Endothelial cell of umbilical vein (primary cell): ENCODE measurements around the gene GPR75. TPM values are rescaled to one million over a fixed set of nuclear protein-coding genes. Genes with fewer than 3 reads are reported as not detected.

Experiments
- BruUV-seq: library from RNA; stranded (reverse); fragments of 400-500 nt; replicated peaks from 2 replicates; lab custom pipeline; 2021; lab: Mats Ljungman, UMichigan
- CTCF ChIA-PET: fragments of 300-600, 350-600 bp; sonication (Branson Sonifier 250); formaldehyde crosslinking; loops from one replicate; lab custom pipeline; 2021; ENCODE audit warnings: antibody characterized with exemption, inconsistent platforms; lab: Charles Lee
- POLR2A ChIA-PET: fragments of 300-600, 350-600 bp; sonication (Branson Sonifier 250); formaldehyde crosslinking; loops from one replicate; lab custom pipeline; 2021; ENCODE audit warnings: antibody characterized with exemption, inconsistent platforms; lab: Charles Lee
- DNase-seq: peaks from one replicate; pipeline ENCODE4 v3.0.0-alpha.2; 2011; ENCODE audit warnings: low read depth, low spot score
- FAIRE-seq: peaks from 2 replicates; lab custom pipeline; 2011; peaks lifted over from hg19 to GRCh38; lab: Jason Lieb, UNC
- H2AFZ ChIP-seq: 2 replicates; pipeline ENCODE4 v1.6.0; 2012; ENCODE audit warnings: low read depth, low read length, control low read depth, inconsistent platforms
- H3K27ac ChIP-seq: 2 replicates; pipeline ENCODE4 v1.5.1; 2011; ENCODE audit warnings: low read depth, mild to moderate bottlenecking, control low read depth, low read length, moderate library complexity; ENCODE audit not compliant: insufficient read depth
- H3K27me3 ChIP-seq, 2 experiments: 2 replicates each; pipeline versions ENCODE4 v1.6.0 to v1.6.1; 2011; ENCODE audit warnings: low read length in 2 of 2, mixed read lengths in 1 of 2; ENCODE audit not compliant: control insufficient read depth in 2 of 2, insufficient read depth in 2 of 2
- H3K36me3 ChIP-seq, 2 experiments: 2 replicates in 1 of 2; 3 replicates in 1 of 2; pipeline ENCODE4 v1.5.1; 2011; ENCODE audit warnings: low read length in 2 of 2, mild to moderate bottlenecking in 1 of 2, moderate library complexity in 1 of 2; ENCODE audit not compliant: control insufficient read depth in 2 of 2, insufficient read depth in 2 of 2; ENCODE audit errors: extremely low read depth in 1 of 2
- H3K4me1 ChIP-seq: 3 replicates; pipeline ENCODE4 v1.5.1; 2011; ENCODE audit warnings: mild to moderate bottlenecking, low read length; ENCODE audit not compliant: control insufficient read depth, insufficient read depth; ENCODE audit errors: extremely low read depth
- H3K4me2 ChIP-seq: 2 replicates; pipeline ENCODE4 v1.6.1; 2011; ENCODE audit warnings: low read length, control low read depth, mixed read lengths; ENCODE audit not compliant: insufficient read depth
- H3K4me3 ChIP-seq, 3 experiments: fragments of 200-600 bp in 1 of 3; sonication (generic), shearing (Covaris generic) in 1 of 3; replicated peaks in 1 of 3; 2 replicates each; pipeline ENCODE4 v1.5.1; 2011 to 2016; ENCODE audit warnings: control low read depth in 3 of 3, low read length in 3 of 3, mild to moderate bottlenecking in 2 of 3, inconsistent platforms in 1 of 3, low read depth in 1 of 3, moderate library complexity in 1 of 3; ENCODE audit not compliant: insufficient read depth in 1 of 3
- H3K79me2 ChIP-seq: 2 replicates; pipeline ENCODE4 v1.6.0; 2012; ENCODE audit warnings: low read length, inconsistent platforms; ENCODE audit not compliant: control insufficient read depth, insufficient read depth
- H3K9ac ChIP-seq: replicated peaks from 2 replicates; pipeline ENCODE3; 2011; ENCODE audit warnings: low read length, control low read depth; ENCODE audit not compliant: insufficient read depth; ENCODE audit errors: extremely low read depth
- H3K9me1 ChIP-seq: replicated peaks from 3 replicates; pipeline ENCODE4 v1.6.0; 2011; ENCODE audit warnings: mild to moderate bottlenecking, low read length; ENCODE audit not compliant: control insufficient read depth, insufficient read depth; ENCODE audit errors: extremely low read depth
- H3K9me3 ChIP-seq: replicated peaks from 2 replicates; pipeline ENCODE4 v1.5.1; 2012; ENCODE audit warnings: low read length, inconsistent platforms; ENCODE audit not compliant: control insufficient read depth, insufficient read depth
- H4K20me1 ChIP-seq: replicated peaks from 2 replicates; pipeline ENCODE3; 2011; ENCODE audit warnings: mild to moderate bottlenecking, low read length; ENCODE audit not compliant: control insufficient read depth, insufficient read depth; ENCODE audit errors: extremely low read depth
- CTCF ChIP-seq, 2 donors: IDR thresholded peaks; 1 replicate in 1 of 2; 2 replicates in 1 of 2; pipeline ENCODE4 v1.5.1; 2011; ENCODE audit warnings: low read length in 2 of 2, mild to moderate bottlenecking in 2 of 2, moderate library complexity in 2 of 2, control low read depth in 1 of 2, inconsistent platforms in 1 of 2, low read depth in 1 of 2; ENCODE audit not compliant: insufficient read depth in 1 of 2; ENCODE audit errors: extremely low read depth in 1 of 2
- EZH2 ChIP-seq: IDR thresholded peaks from 2 replicates; pipeline ENCODE4 v1.6.1; 2012; ENCODE audit warnings: borderline replicate concordance, low read depth, mild to moderate bottlenecking, moderate library complexity, low read length, inconsistent platforms; ENCODE audit not compliant: severe bottlenecking
- FOS ChIP-seq: IDR thresholded peaks from 2 replicates; pipeline ENCODE4 v1.6.1; 2011; ENCODE audit warnings: mild to moderate bottlenecking, low read length, moderate library complexity, borderline replicate concordance; ENCODE audit not compliant: insufficient read depth
- GATA2 ChIP-seq: IDR thresholded peaks from 2 replicates; pipeline ENCODE4 v1.7.0; 2011; ENCODE audit warnings: low read depth, mild to moderate bottlenecking, moderate library complexity, mixed read lengths, low read length; ENCODE audit not compliant: insufficient read length, insufficient read depth
- JUN ChIP-seq: IDR thresholded peaks from 2 replicates; pipeline ENCODE4 v1.6.1; 2011; ENCODE audit warnings: borderline replicate concordance, low read depth; ENCODE audit not compliant: insufficient read length, insufficient read depth
- MAX ChIP-seq: IDR thresholded peaks from 2 replicates; pipeline ENCODE4 v1.6.1; 2011; ENCODE audit not compliant: insufficient read depth, insufficient read length
- MYC ChIP-seq: IDR thresholded peaks from one replicate; pipeline ENCODE4 v1.6.1; 2011; ENCODE audit warnings: mild to moderate bottlenecking, low read depth, low read length
- POLR2A ChIP-seq: IDR thresholded peaks from 2 replicates; pipeline ENCODE4 v1.6.1; 2012; ENCODE audit warnings: low read depth, mild to moderate bottlenecking, control low read depth, low read length
- POLR2AphosphoS5 ChIP-seq: IDR thresholded peaks from 2 replicates; pipeline ENCODE4 v1.6.1; 2012; ENCODE audit warnings: low read depth, mild to moderate bottlenecking, control low read depth, low read length, moderate library complexity; ENCODE audit not compliant: insufficient read depth
- dilution Hi-C: fragments of 300-500 bp; cut with MboI; formaldehyde crosslinking; loops from one replicate; pipeline ENCODE4 v1.15.0; 2019; ENCODE audit warnings: low sequenced_read_pairs; ENCODE audit not compliant: extremely low pct_ligation_motif_present
- intact Hi-C: fragments of 100-400 bp; cut with micrococcal nuclease; formaldehyde crosslinking; loops from one replicate; pipeline ENCODE4 v1.10.0; 2022
- polyA plus RNA-seq, 4 experiments: library from polyadenylated mRNA; depleted of rRNA in 3 of 4; stranded (reverse) in 3 of 4; unstranded in 1 of 4; fragments of >200 nt; gene quantifications; 2 replicates each; pipeline versions ENCODE4 v1.2.1 to v1.2.3, GENCODE V29; 2011 to 2012; ENCODE audit warnings: missing spikeins in 1 of 4
- total RNA-seq: library from RNA; stranded (reverse); gene quantifications from 2 replicates; pipeline ENCODE4 v1.2.3, GENCODE V29; 2021

The GPR75 gene
- total and polyA plus RNA-seq, 2 donors (not counting 3 experiments of a cell fraction or from before 2014, with no cell fraction given): 4.4 to 4.7 TPM

GRCh38 chr2:53829273-53829979 lies 30.3 kb downstream of the GPR75 start:
- TF ChIP-seq GATA2: no peak
- TF ChIP-seq POLR2AphosphoS5: no peak
- TF ChIP-seq MYC: no peak
- TF ChIP-seq JUN: no peak
- TF ChIP-seq MAX: no peak
- TF ChIP-seq POLR2A: no peak
- TF ChIP-seq EZH2: no peak
- TF ChIP-seq FOS: no peak

GRCh38 chr2:53828331-53828730 lies 31.4 kb downstream of the GPR75 start:
- intact Hi-C loops (no loop called here), dilution Hi-C loops (no loop called here)
- Histone ChIP-seq H3K27me3 (no peaks in the 10 kb centered on the region), H3K9me3 (no peaks in the 10 kb centered on the region), H3K79me2 (no peaks in the 10 kb centered on the region), H3K9ac (no peak overlapping the region), H3K9me1 (no peaks in the 10 kb centered on the region), H3K27ac (no peak overlapping the region), H4K20me1 (no peaks in the 10 kb centered on the region), H3K4me2 (no peak overlapping the region), H3K4me3 (no peak overlapping the region), H3K4me1 (no peaks in the 10 kb centered on the region), H2AFZ (no peak overlapping the region), H3K36me3 (no peaks in the 10 kb centered on the region)
- no peak for DNase-seq
- TF ChIP-seq EZH2 (no peak), GATA2 (no peak), CTCF (IDR thresholded peaks at IDR 0.05; ENCODE audit: extremely low read depth in 1 of 2, insufficient read depth in 1 of 2, low read depth in 1 of 2, low read length in 2 of 2) (no peak), MYC (no peak), MAX (no peak), POLR2AphosphoS5 (no peak), POLR2A (no peak), JUN (no peak), FOS (no peak)
- ChIA-PET CTCF (no interaction called here), POLR2A (no interaction called here)
- FAIRE-seq: no peak
- no TSS peak for BruUV-seq

More at GRCh38 chr2:53829273-53829979, 30.3 kb downstream of the GPR75 start:
- intact Hi-C loops (no loop called here), dilution Hi-C loops (no loop called here)
- FAIRE-seq (no peak), DNase-seq (no peak)
- Histone ChIP-seq H3K4me2 (no peak overlapping the region), H4K20me1 (no peaks in the 10 kb centered on the region), H3K4me3 (no peak overlapping the region), H3K9ac (no peak overlapping the region), H3K79me2 (no peaks in the 10 kb centered on the region), H3K9me3 (no peaks in the 10 kb centered on the region), H2AFZ (no peak overlapping the region), H3K9me1 (no peaks in the 10 kb centered on the region), H3K27me3 (no peaks in the 10 kb centered on the region), H3K36me3 (no peaks in the 10 kb centered on the region), H3K27ac (no peak overlapping the region), H3K4me1 (no peaks in the 10 kb centered on the region)
- BruUV-seq: no TSS peak
- ChIA-PET POLR2A (no interaction called here), CTCF (no interaction called here)
